RWPE2 (cell line): ENCODE measurements around the gene VEGFA.

Experiments
- ATAC-seq: fragments of 200-7000 bp; cut with Tn5 transposase; 3 replicates; pipeline ENCODE4 v1.9.1; 2021; ENCODE audit warnings: low read depth
- DNase-seq: peaks from one replicate; pipeline ENCODE4 v3.0.0-alpha.2; 2020; ENCODE audit warnings: low spot score
- H3K27ac ChIP-seq: fragments of 450-650 bp; 2 replicates; pipeline ENCODE4 v1.5.1; 2017; ENCODE audit warnings: mild to moderate bottlenecking; ENCODE audit not compliant: poor library complexity, severe bottlenecking
- H3K27me3 ChIP-seq: fragments of 250-450 bp; sonication (Bioruptor Pico); 2 replicates; pipeline ENCODE4 v1.5.1; 2021; ENCODE audit warnings: mild to moderate bottlenecking, moderate library complexity; ENCODE audit not compliant: insufficient read depth, poor library complexity, severe bottlenecking
- H3K36me3 ChIP-seq: fragments of 250-450 bp; sonication (Bioruptor Pico); 2 replicates; pipeline ENCODE4 v1.5.1; 2020; ENCODE audit warnings: low read depth, mild to moderate bottlenecking, moderate library complexity
- H3K4me1 ChIP-seq: fragments of 250-450 bp; sonication (Bioruptor Pico); 2 replicates; pipeline ENCODE4 v1.5.1; 2021; ENCODE audit warnings: mild to moderate bottlenecking, moderate library complexity; ENCODE audit not compliant: insufficient read depth, poor library complexity, severe bottlenecking
- H3K4me3 ChIP-seq: fragments of 250-450 bp; sonication (Bioruptor Pico); 2 replicates; pipeline ENCODE4 v1.5.1; 2021; ENCODE audit warnings: mild to moderate bottlenecking, moderate library complexity; ENCODE audit not compliant: severe bottlenecking
- H3K9me3 ChIP-seq: fragments of 250-450 bp; sonication (Bioruptor Pico); 2 replicates; pipeline ENCODE4 v1.5.1; 2021; ENCODE audit warnings: mild to moderate bottlenecking, moderate library complexity; ENCODE audit not compliant: severe bottlenecking
- TF ChIP-seq, protein P1 (sequence below): fragments of 450-650 bp; IDR thresholded peaks from one replicate; pipeline ENCODE4 v1.5.1; 2017; ENCODE audit warnings: mild to moderate bottlenecking, moderate library complexity; ENCODE audit not compliant: poor library complexity, severe bottlenecking

The VEGFA gene

DNA sequence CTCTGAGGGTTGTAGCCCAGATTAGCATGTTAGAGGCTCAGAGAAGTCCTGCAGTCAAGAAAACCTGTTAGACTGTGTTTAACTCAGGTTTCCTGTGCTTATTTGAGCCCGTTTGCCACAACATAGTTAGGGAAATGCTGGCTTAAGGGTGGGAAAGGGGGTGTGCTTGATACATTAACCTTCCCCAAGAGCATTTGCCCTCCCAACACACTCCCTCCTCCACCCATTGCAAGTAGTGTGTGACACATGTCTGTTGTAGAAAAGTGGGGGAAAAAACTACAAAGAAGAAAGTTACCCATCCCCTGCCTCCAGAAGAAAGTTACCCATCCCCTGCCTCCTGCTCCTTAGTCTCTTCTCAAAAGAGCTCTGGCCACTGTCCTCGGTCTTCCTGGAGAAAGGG lies 45.7 kb upstream of the VEGFA start:
- Histone ChIP-seq H3K27me3 (no peaks in the 10 kb centered on the region), H3K9me3 (no peaks in the 10 kb centered on the region), H3K36me3 (no peaks in the 10 kb centered on the region), H3K4me3 (no peak overlapping the region), H3K4me1 (peaks cover 17% of the 10 kb centered on the region), H3K27ac (peak overlapping the region; percentile 44)
- no peak for DNase-seq
- no peak for ATAC-seq
- TF ChIP-seq, protein P1, sequence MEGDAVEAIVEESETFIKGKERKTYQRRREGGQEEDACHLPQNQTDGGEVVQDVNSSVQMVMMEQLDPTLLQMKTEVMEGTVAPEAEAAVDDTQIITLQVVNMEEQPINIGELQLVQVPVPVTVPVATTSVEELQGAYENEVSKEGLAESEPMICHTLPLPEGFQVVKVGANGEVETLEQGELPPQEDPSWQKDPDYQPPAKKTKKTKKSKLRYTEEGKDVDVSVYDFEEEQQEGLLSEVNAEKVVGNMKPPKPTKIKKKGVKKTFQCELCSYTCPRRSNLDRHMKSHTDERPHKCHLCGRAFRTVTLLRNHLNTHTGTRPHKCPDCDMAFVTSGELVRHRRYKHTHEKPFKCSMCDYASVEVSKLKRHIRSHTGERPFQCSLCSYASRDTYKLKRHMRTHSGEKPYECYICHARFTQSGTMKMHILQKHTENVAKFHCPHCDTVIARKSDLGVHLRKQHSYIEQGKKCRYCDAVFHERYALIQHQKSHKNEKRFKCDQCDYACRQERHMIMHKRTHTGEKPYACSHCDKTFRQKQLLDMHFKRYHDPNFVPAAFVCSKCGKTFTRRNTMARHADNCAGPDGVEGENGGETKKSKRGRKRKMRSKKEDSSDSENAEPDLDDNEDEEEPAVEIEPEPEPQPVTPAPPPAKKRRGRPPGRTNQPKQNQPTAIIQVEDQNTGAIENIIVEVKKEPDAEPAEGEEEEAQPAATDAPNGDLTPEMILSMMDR, result no peak

DNA sequence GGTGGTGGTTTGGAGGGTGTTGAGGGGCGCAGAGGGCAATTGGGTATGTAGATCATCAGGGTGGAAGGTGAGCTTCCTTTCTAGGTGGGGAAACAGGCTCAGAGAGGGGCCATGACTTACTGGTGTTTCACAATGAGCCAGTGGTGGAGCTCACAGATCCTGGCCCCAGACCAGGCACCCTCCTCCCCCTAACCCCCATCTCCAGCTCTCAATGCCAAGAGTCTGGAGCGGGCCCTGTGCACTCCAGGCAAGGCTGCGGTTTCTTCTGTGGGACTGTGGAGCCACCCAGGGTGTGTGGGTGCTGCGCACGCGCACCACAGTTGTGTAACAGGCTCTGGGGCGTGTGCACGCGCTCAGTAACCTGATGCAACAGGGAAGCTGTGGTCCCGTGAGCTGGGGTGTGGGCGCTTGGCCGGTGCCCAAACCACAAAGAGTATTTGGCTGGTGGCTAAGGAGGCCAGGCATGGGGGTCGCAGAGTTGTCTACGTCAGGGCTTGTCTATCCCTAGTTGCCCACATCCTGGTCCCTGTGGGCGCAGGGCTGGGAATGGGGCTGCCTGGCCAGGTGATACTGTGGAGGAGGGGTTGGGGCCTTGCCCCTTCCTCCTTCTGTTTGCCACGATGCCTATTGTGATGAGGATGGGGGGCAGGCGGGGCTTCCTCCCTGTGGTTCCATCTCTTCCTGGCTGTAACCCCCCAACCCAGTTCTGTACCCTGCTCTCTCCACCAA lies 44.9 kb upstream of the VEGFA start:
- H3K9me3 ChIP-seq, result no peaks in the 10 kb centered on the region
- peak; percentile 92 for DNase-seq
- H3K4me1 ChIP-seq, result peaks cover 17% of the 10 kb centered on the region
- ATAC-seq, result peak; percentile 86
- peak overlapping the region; percentile 44 for H3K27ac ChIP-seq
- H3K36me3 ChIP-seq, result no peaks in the 10 kb centered on the region
- no peaks in the 10 kb centered on the region for H3K27me3 ChIP-seq
- TF ChIP-seq, protein P1, result no peak
- H3K4me3 ChIP-seq, result no peak overlapping the region

DNA sequence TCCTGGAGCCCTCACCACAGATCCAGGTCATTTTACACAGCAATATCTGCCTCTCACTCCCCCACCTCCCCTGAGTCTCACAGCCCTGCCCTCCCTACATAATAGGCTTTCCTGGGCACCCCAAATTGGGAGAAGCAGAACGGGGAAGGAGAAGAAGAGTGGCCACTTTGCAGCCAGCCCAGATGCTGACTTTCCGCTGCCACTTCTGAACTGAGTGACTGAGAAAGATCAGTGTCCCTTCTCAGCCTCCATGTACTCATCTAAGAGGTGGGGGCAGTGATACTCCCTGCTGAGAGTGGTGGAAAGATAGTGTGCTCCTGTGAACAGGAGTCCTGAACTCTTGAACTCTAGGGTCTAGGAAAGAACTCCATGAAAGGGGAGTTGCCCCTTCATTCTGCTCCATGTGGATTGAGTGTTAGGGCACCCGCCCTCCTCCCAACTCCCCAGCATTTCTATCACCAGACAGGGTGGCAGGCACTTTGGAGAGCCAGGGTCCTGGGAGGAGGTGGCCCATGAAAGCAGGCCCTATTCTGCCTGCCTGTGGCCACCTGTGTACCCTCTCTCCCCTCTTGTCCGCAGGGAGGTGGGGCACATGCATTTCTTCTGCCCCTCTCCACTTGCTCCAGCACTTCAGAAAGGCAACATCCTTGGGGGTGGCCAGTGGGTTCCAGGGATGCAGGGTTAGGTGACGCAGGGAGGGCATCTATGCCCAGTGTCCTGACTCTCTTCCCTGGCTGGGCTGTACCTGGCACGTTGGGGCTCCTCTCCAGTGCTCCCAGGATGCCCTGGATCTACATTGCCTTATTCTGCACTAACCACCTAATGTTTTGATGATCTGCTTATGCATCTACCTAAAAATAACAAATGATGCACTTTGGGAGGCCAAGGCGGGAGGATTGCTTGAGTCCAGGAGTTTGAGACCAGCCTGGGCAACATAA lies 44.1 kb upstream of the VEGFA start:
- Histone ChIP-seq H3K36me3 (no peaks in the 10 kb centered on the region), H3K4me3 (no peak overlapping the region), H3K9me3 (peaks cover 3% of the 10 kb centered on the region), H3K27me3 (no peaks in the 10 kb centered on the region), H3K27ac (peak overlapping the region; percentile 44), H3K4me1 (peaks cover 17% of the 10 kb centered on the region)
- TF ChIP-seq, protein P1, result no peak
- DNase-seq (no peak), ATAC-seq (peak; percentile 1; the same call in 1 of the 3 replicates)

DNA sequence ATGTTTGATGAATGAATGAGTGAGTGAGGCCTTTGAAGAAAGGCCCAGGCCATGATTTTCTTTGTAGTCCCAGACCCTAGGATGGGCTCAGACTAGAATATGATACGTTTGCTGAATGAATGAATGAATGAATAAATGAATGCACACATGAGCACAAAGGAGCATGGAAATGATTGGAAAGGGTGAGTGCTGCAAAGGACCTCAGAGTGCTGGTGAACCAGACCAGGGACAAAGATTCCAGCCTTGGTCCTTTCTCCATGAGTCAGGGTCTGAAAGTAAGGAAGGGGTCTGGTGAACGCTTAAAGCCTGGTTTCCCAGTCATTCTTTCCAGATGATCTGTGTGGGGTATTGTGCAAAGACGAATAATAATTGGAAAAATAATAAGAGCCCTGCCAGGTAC lies 42.4 kb upstream of the VEGFA start:
- no peaks in the 10 kb centered on the region for H3K36me3 ChIP-seq
- no peak overlapping the region for H3K4me3 ChIP-seq
- H3K27ac ChIP-seq, result no peak overlapping the region
- H3K4me1 ChIP-seq, result peaks cover 17% of the 10 kb centered on the region
- ATAC-seq, result no peak
- DNase-seq, result peak; percentile 0
- no peaks in the 10 kb centered on the region for H3K27me3 ChIP-seq
- H3K9me3 ChIP-seq, result peaks cover 17% of the 10 kb centered on the region
- TF ChIP-seq, protein P1, result no peak
